Prostate gland (tissue), 2 donors: ENCODE measurements around the gene NEK10. TPM values are rescaled to one million over a fixed set of nuclear protein-coding genes. Genes with fewer than 3 reads are reported as not detected.

Experiments used
- DNase-seq: peaks from one replicate; pipeline ENCODE4 v3.0.0-alpha.2; 2019; ENCODE audit warnings: low spot score
- H3K27ac ChIP-seq, 2 donors: fragments of 200-600 bp; sonication (generic); 2 replicates each; pipeline ENCODE4 v1.5.1; 2017 to 2019
- H3K27me3 ChIP-seq: fragments of 200-600 bp; sonication (generic); replicated peaks from 2 replicates; pipeline ENCODE4 v1.5.1; 2019; ENCODE audit not compliant: insufficient read depth
- H3K36me3 ChIP-seq, 2 donors: fragments of 200-600 bp; sonication (generic); 1 replicate in 1 of 2; 2 replicates in 1 of 2; pipeline versions ENCODE4 v1.5.1 to v1.8.1; 2017 to 2019
- H3K4me1 ChIP-seq: fragments of 200-600 bp; sonication (generic); replicated peaks from 2 replicates; pipeline ENCODE4 v1.5.1; 2019
- H3K4me3 ChIP-seq, 2 donors: fragments of 200-600 bp; sonication (generic); 2 replicates each; pipeline ENCODE4 v1.5.1; 2017 to 2019
- H3K9me3 ChIP-seq: fragments of 200-600 bp; sonication (generic); 2 replicates; pipeline ENCODE4 v1.5.1; 2017
- CTCF ChIP-seq, 4 experiments: fragments of 200-600 bp in 2 of 4; fragments of 450-650 bp in 2 of 4; sonication (generic) in 2 of 4; IDR thresholded peaks; 1 replicate in 3 of 4; 2 replicates in 1 of 4; pipeline ENCODE4 v1.5.1; 2016 to 2019; ENCODE audit warnings: antibody characterized with exemption in 4 of 4, mild to moderate bottlenecking in 2 of 4, moderate library complexity in 2 of 4
- POLR2A ChIP-seq: fragments of 450-650 bp; IDR thresholded peaks from one replicate; pipeline ENCODE4 v1.6.1; 2016; ENCODE audit warnings: antibody characterized with exemption, mild to moderate bottlenecking
- POLR2AphosphoS5 ChIP-seq: sonication (generic); formaldehyde crosslinking; IDR thresholded peaks from one replicate; pipeline ENCODE4 v1.6.1; 2017; ENCODE audit warnings: antibody characterized with exemption
- WGBS: methylation state at CpG from one replicate; pipeline ENCODE4 v1.1.5; 2018; 5-methylcytosine and 5-hydroxymethylcytosine counted together
- intact Hi-C: fragments of 100-400 bp; cut with DNase I; formaldehyde crosslinking; loops from one replicate; pipeline ENCODE4 v1.14.2; 2022
- total RNA-seq, 2 donors: library from RNA; depleted of rRNA; stranded (reverse); fragments of >200 nt; gene quantifications; one replicate each; pipeline ENCODE4 v1.1.0, GENCODE V29; 2016

NEK10 gene
- total RNA-seq, 2 donors from 2014 or later, result 8.9 to 9.1 TPM

DNA sequence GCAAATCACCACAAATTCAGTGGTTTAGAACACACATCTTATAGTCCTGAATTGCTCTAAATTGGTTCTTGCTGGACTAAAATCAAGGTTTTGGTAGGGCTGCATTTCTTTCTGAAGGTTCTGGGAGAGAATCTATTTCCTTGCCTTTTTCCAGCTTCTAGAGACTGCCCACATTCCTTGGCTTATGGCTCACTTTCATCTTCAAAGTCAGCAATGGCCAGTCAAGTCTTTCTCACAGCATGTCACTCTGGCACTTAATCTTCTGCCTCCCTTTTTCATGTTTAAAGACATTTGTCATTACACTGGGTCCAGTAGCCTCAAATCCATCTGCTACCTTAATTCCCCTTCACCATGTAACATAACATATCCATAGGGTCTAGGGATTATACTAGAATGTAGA, 149.0 kb downstream of the NEK10 start:
- H3K4me1 ChIP-seq, result no peaks in the 10 kb centered on the region
- DNase-seq, result no peak
- H3K36me3 ChIP-seq, result no peaks in the 10 kb centered on the region
- H3K27me3 ChIP-seq, result no peaks in the 10 kb centered on the region
- H3K4me3 ChIP-seq, result no peak overlapping the region
- no peak overlapping the region for H3K27ac ChIP-seq
- intact Hi-C loops, result no loop called here
- TF ChIP-seq POLR2A (no peak), CTCF (IDR thresholded peaks at IDR 0.05) (no peak), POLR2AphosphoS5 (no peak)
- H3K9me3 ChIP-seq, result no peaks in the 10 kb centered on the region

GRCh38 chr3:27219127-27219845, 149.9 kb downstream of the NEK10 start:
- H3K36me3 ChIP-seq, result no peaks in the 10 kb centered on the region
- H3K9me3 ChIP-seq, result no peaks in the 10 kb centered on the region
- intact Hi-C loops, result no loop called here
- no peaks in the 10 kb centered on the region for H3K27me3 ChIP-seq
- no peak for DNase-seq
- no peaks in the 10 kb centered on the region for H3K4me1 ChIP-seq
- no peak overlapping the region for H3K4me3 ChIP-seq
- no peak for TF ChIP-seq POLR2A
- no peak for TF ChIP-seq CTCF (IDR thresholded peaks at IDR 0.05)
- TF ChIP-seq POLR2AphosphoS5, result no peak
- no peak overlapping the region for H3K27ac ChIP-seq
- WGBS, result 90% methylated on average over 1 of the region's 1 CpG

DNA sequence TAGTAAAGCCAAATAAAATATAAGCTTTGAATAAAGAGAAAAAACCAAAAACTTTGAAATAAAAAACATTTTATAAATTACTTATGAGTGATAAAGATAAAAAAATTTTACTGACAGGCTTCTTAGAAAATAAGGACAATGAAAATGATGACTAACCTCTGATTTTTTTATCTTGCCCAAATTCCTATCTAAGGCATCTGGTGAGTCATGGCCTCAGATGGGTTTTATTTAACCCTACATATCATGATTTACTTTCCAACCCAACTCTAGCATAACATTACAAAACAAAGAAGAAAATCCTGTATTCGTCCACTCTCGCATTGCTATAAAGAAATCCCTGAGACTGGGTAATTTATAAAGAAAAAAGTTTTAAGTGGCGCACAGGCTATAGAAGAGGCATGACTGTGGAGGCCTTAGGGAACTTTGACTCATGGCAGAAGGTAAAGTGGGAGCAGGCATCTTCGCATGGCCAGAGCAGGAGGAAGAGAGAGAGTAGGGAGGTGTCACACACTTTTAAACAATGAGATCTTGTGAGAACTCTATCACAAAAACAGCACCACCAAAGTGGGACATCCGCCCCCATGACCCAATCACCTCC, 152.1 kb downstream of the NEK10 start:
- Histone ChIP-seq H3K4me3 (no peak overlapping the region), H3K27me3 (no peaks in the 10 kb centered on the region), H3K4me1 (no peaks in the 10 kb centered on the region), H3K9me3 (no peaks in the 10 kb centered on the region), H3K36me3 (no peaks in the 10 kb centered on the region), H3K27ac (no peak overlapping the region)
- 90% methylated on average over 5 of the region's 5 CpGs for WGBS
- TF ChIP-seq CTCF (IDR thresholded peaks at IDR 0.05) (no peak), POLR2A (no peak)
- DNase-seq, result no peak
- intact Hi-C loops, result no loop called here

GRCh38 chr3:27216295-27216855, 152.8 kb downstream of the NEK10 start:
- Histone ChIP-seq H3K36me3 (no peaks in the 10 kb centered on the region), H3K4me3 (no peak overlapping the region), H3K27me3 (no peaks in the 10 kb centered on the region), H3K4me1 (no peaks in the 10 kb centered on the region), H3K9me3 (no peaks in the 10 kb centered on the region), H3K27ac (no peak overlapping the region)
- no peak for DNase-seq
- no peak for TF ChIP-seq CTCF (IDR thresholded peaks at IDR 0.05)
- TF ChIP-seq POLR2AphosphoS5, result no peak
- intact Hi-C loops, result no loop called here
- 71% methylated on average over 2 of the region's 2 CpGs for WGBS

GRCh38 chr3:27213450-27213849, 155.7 kb downstream of the NEK10 start:
- intact Hi-C loops, result no loop called here
- H3K9me3 ChIP-seq, result no peaks in the 10 kb centered on the region
- H3K27ac ChIP-seq, result no peak overlapping the region
- no peak for DNase-seq
- no peaks in the 10 kb centered on the region for H3K4me1 ChIP-seq
- H3K36me3 ChIP-seq, result no peaks in the 10 kb centered on the region
- 59% methylated on average over 5 of the region's 5 CpGs for WGBS
- H3K27me3 ChIP-seq, result no peaks in the 10 kb centered on the region
- H3K4me3 ChIP-seq, result no peak overlapping the region
- TF ChIP-seq POLR2A (no peak), CTCF (IDR thresholded peaks at IDR 0.05) (no peak), POLR2AphosphoS5 (no peak)
